ENCODE measurements around the gene RNF111.

DNA sequence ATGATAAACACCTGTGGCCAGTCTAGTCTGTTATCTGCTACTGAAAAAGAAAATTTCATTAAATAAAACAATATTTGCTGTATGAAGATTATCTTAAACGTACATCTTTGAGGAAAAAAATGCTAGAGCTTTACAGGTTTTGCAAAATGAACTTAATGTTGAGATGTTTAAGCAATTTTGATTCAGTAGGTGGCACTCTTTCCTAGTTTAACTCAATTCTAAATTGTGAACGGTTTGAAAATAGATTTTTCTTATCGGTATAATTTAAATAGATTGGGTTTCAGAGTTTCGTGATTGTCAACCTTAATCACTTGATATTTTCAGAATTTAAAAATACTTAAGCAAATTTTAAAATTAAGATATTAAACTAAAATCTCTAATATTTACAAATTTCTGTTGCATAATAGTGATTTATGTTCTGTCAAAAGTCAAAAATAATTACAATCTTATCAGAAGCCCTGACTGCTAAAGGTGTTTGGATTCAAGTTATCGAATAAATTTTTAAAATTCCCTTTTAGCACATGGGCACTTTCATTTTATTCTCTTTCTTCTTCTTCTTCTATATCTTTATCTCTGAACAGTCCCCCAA lies 7.0 kb upstream of the RNF111 start:
- peak in 2 of 3 experiments; percentile 14 to 18 for TF ChIP-seq CTCF (optimal IDR thresholded peaks at IDR 0.05 in 1 of 3, IDR thresholded peaks at IDR 0.05 in 1 of 3, conservative IDR thresholded peaks at IDR 0.05 in 1 of 3; ENCODE audit: extremely low read depth in 1 of 3, insufficient read depth in 2 of 3, low read length in 3 of 3)
- TF ChIP-seq EZH2 (IDR thresholded peaks at IDR 0.05; ENCODE audit: low read length), result no peak
